H1 (cell line): ENCODE data around the gene ALG6. TPM values are rescaled to one million over a fixed set of nuclear protein-coding genes. Genes with fewer than 3 reads are reported as not detected.

ENCODE experiments used
- CTCF ChIA-PET: fragments of 300-600 bp; sonication (Branson Sonifier 250); formaldehyde crosslinking; loops from one replicate; lab custom pipeline; 2021; ENCODE audit not compliant: partially characterized antibody; lab: Charles Lee
- POLR2A ChIA-PET: fragments of 300-600 bp; sonication (Branson Sonifier 250); formaldehyde crosslinking; loops from one replicate; lab custom pipeline; 2021; ENCODE audit warnings: inconsistent platforms; ENCODE audit not compliant: partially characterized antibody; lab: Charles Lee
- DNase-seq, 2 experiments: peaks; one replicate each; pipeline versions ENCODE4 v3.0.0 to v3.0.0-alpha.2; 2010 to 2022; ENCODE audit warnings: low spot score in 2 of 2, low read depth in 1 of 2, mixed read lengths in 1 of 2
- FAIRE-seq: peaks from 2 replicates; lab custom pipeline; 2011; peaks lifted over from hg19 to GRCh38; lab: Jason Lieb, UNC
- H2AFZ ChIP-seq: 2 replicates; pipeline ENCODE4 v1.8.1; 2012; ENCODE audit warnings: low read length, inconsistent platforms
- H2AK5ac ChIP-seq: 2 replicates; pipeline ENCODE4 v1.6.1; 2013; ENCODE audit warnings: low read depth, low read length
- H2BK120ac ChIP-seq: replicated peaks from 2 replicates; pipeline ENCODE3; 2013; ENCODE audit warnings: low read depth, low read length, inconsistent platforms
- H2BK12ac ChIP-seq: 2 replicates; pipeline ENCODE4 v1.6.1; 2013; ENCODE audit warnings: low read depth, low read length
- H2BK15ac ChIP-seq: 2 replicates; pipeline ENCODE4 v1.6.1; 2013; ENCODE audit warnings: low read length
- H2BK20ac ChIP-seq: 2 replicates; pipeline ENCODE4 v1.6.1; 2013; ENCODE audit warnings: low read length
- H2BK5ac ChIP-seq: 2 replicates; pipeline ENCODE4 v1.6.1; 2013; ENCODE audit warnings: low read depth, low read length
- H3K14ac ChIP-seq: 2 replicates; pipeline ENCODE4 v1.6.1; 2013; ENCODE audit warnings: inconsistent platforms; ENCODE audit not compliant: insufficient read length
- H3K18ac ChIP-seq: 2 replicates; pipeline ENCODE4 v1.6.1; 2013; ENCODE audit warnings: low read length; ENCODE audit errors: extremely low read depth
- H3K23ac ChIP-seq: 2 replicates; pipeline ENCODE4 v1.6.1; 2013; ENCODE audit warnings: inconsistent platforms; ENCODE audit not compliant: insufficient read length
- H3K23me2 ChIP-seq: 2 replicates; pipeline ENCODE4 v1.6.1; 2013; ENCODE audit warnings: low read depth, low read length
- H3K27ac ChIP-seq: 2 replicates; pipeline ENCODE4 v1.6.1; 2011; ENCODE audit warnings: low read depth, low read length, inconsistent platforms
- H3K27me3 ChIP-seq, 4 experiments: replicated peaks in 1 of 4; 1 replicate in 1 of 4; 2 replicates in 3 of 4; pipeline versions ENCODE4 v1.6.1 to v1.8.1; 2011 to 2013; ENCODE audit warnings: low read length in 3 of 4, mild to moderate bottlenecking in 3 of 4, inconsistent platforms in 2 of 4, mixed read lengths in 2 of 4, moderate library complexity in 1 of 4; ENCODE audit not compliant: control insufficient read depth in 3 of 4, insufficient read depth in 3 of 4; ENCODE audit errors: extremely low read depth in 1 of 4
- H3K36me3 ChIP-seq, 4 experiments: 2 replicates each; pipeline versions ENCODE4 v1.6.1 to v1.8.1; 2011 to 2013; ENCODE audit warnings: mild to moderate bottlenecking in 4 of 4, low read length in 3 of 4, moderate library complexity in 2 of 4, control low read depth in 1 of 4, inconsistent platforms in 1 of 4; ENCODE audit not compliant: insufficient read depth in 4 of 4, control insufficient read depth in 2 of 4
- H3K4ac ChIP-seq: replicated peaks from 2 replicates; pipeline ENCODE3; 2013; ENCODE audit warnings: low read length, low read depth, mixed read lengths, inconsistent platforms; ENCODE audit not compliant: insufficient read length
- H3K4me1 ChIP-seq, 4 experiments: replicated peaks in 1 of 4; 1 replicate in 1 of 4; 2 replicates in 3 of 4; pipeline versions ENCODE4 v1.6.1 to v1.8.1; 2011 to 2013; ENCODE audit warnings: low read length in 3 of 4, inconsistent platforms in 2 of 4, mixed read lengths in 1 of 4; ENCODE audit not compliant: insufficient read depth in 4 of 4, control insufficient read depth in 3 of 4
- H3K4me2 ChIP-seq, 2 experiments: 2 replicates each; pipeline versions ENCODE4 v1.6.1 to v1.8.1; 2011 to 2013; ENCODE audit warnings: low read depth in 2 of 2, low read length in 2 of 2, control low read depth in 1 of 2, inconsistent platforms in 1 of 2, mild to moderate bottlenecking in 1 of 2; ENCODE audit not compliant: insufficient read depth in 1 of 2
- H3K4me3 ChIP-seq, 4 experiments: fragments of 200-600, 300-600 bp in 1 of 4; sonication (generic), shearing (Covaris generic), sonication (Bioruptor Twin) in 1 of 4; 2 replicates each; pipeline versions ENCODE4 v1.5.1 to v1.8.1; 2011 to 2016; ENCODE audit warnings: low read length in 4 of 4, low read depth in 3 of 4, control low read depth in 2 of 4, inconsistent platforms in 2 of 4, mild to moderate bottlenecking in 2 of 4, mixed read lengths in 1 of 4, moderate library complexity in 1 of 4; ENCODE audit not compliant: insufficient read depth in 2 of 4; ENCODE audit errors: extremely low read depth in 1 of 4
- H3K56ac ChIP-seq: replicated peaks from 2 replicates; pipeline ENCODE3; 2013; ENCODE audit warnings: low read depth, mild to moderate bottlenecking, mixed read lengths, low read length, inconsistent platforms; ENCODE audit not compliant: insufficient read length
- H3K79me1 ChIP-seq: 2 replicates; pipeline ENCODE4 v1.6.1; 2013; ENCODE audit warnings: low read depth, low read length, control low read depth
- H3K79me2 ChIP-seq, 2 experiments: 2 replicates each; pipeline versions ENCODE4 v1.6.1 to v1.8.1; 2012 to 2013; ENCODE audit warnings: low read length in 2 of 2, mild to moderate bottlenecking in 2 of 2, inconsistent platforms in 1 of 2; ENCODE audit not compliant: insufficient read depth in 2 of 2, control insufficient read depth in 1 of 2
- H3K9ac ChIP-seq, 4 experiments: replicated peaks in 1 of 4; 1 replicate in 1 of 4; 2 replicates in 3 of 4; pipeline versions ENCODE4 v1.6.1 to v1.8.1; 2011 to 2013; ENCODE audit warnings: low read depth in 3 of 4, low read length in 3 of 4, control low read depth in 2 of 4, mild to moderate bottlenecking in 2 of 4, moderate library complexity in 2 of 4, inconsistent platforms in 1 of 4; ENCODE audit errors: extremely low read depth in 1 of 4
- H3K9me3 ChIP-seq, 2 experiments: 2 replicates each; pipeline versions ENCODE4 v1.6.1 to v1.8.1; 2012 to 2013; ENCODE audit warnings: mild to moderate bottlenecking in 2 of 2, moderate library complexity in 2 of 2, control low read depth in 1 of 2, inconsistent platforms in 1 of 2, low read depth in 1 of 2, low read length in 1 of 2, mixed read lengths in 1 of 2; ENCODE audit not compliant: insufficient read depth in 2 of 2
- H4K20me1 ChIP-seq, 2 experiments: replicated peaks in 1 of 2; 2 replicates each; pipeline versions ENCODE3 to v1.8.1; 2011 to 2013; ENCODE audit warnings: inconsistent platforms in 2 of 2, low read length in 2 of 2, mild to moderate bottlenecking in 1 of 2; ENCODE audit not compliant: insufficient read depth in 2 of 2, control insufficient read depth in 1 of 2
- H4K5ac ChIP-seq: 2 replicates; pipeline ENCODE4 v1.6.1; 2013; ENCODE audit warnings: low read length, low read depth, mixed read lengths, inconsistent platforms; ENCODE audit not compliant: insufficient read length
- H4K8ac ChIP-seq: 2 replicates; pipeline ENCODE4 v1.8.0; 2013; ENCODE audit warnings: mild to moderate bottlenecking, moderate library complexity, low read length, inconsistent platforms; ENCODE audit not compliant: insufficient read depth; ENCODE audit errors: extremely low read depth
- H4K91ac ChIP-seq: replicated peaks from 2 replicates; pipeline ENCODE3; 2013; ENCODE audit warnings: low read length, mixed read lengths, inconsistent platforms; ENCODE audit not compliant: insufficient read length
- SIX5 ChIP-seq: IDR thresholded peaks from 2 replicates; pipeline ENCODE4 v1.6.1; 2011; ENCODE audit warnings: mild to moderate bottlenecking, low read depth, low read length
- WGBS, 2 experiments: shearing (Covaris generic) in 1 of 2; methylation state at CpG; one replicate each; pipeline versions ENCODE4 v1.1.6 to v1.1.7; 2013 to 2015; ENCODE audit warnings: low lambda C conversion rate in 2 of 2, mixed read lengths in 2 of 2, inconsistent platforms in 1 of 2, low coverage in 1 of 2, missing lambda C conversion rate in 1 of 2; ENCODE audit not compliant: insufficient replicate concordance in 2 of 2, insufficient coverage in 1 of 2, insufficient read length in 1 of 2; ENCODE audit errors: extremely low coverage in 1 of 2, missing lambda C conversion rate in 1 of 2; 5-methylcytosine and 5-hydroxymethylcytosine counted together
- polyA plus RNA-seq, 7 experiments: library from polyadenylated mRNA; depleted of rRNA in 3 of 7; stranded (reverse) in 5 of 7; unstranded in 2 of 7; fragments of >200 nt in 5 of 7; fragments of 200-250 nt in 2 of 7; gene quantifications; 1 replicate in 5 of 7; 2 replicates in 1 of 7; 4 replicates in 1 of 7; pipeline versions ENCODE4 v1.2.1 to v1.2.3, GENCODE V29; 2011 to 2013; ENCODE audit warnings: missing spikeins in 2 of 7, mixed read lengths in 2 of 7
- total RNA-seq: library from RNA; stranded (reverse); fragmentation: NEBNext Ultra II Directional; extraction: Animal tissue kit (Norgen Biotek cat#: 25700); gene quantifications from 2 replicates; pipeline ENCODE4 v1.2.1, GENCODE V29; 2021

Gene ALG6
- total and polyA plus RNA-seq, 2 of the 8 experiments (the other 6 are each of a cell fraction or from before 2014, with no cell fraction given), result 17.8 to 26.8 TPM

- WGBS, 2 experiments, result 67% methylated on average over 2 of the region's 2 CpGs; no CpG with 5 or more reads in 1 of the 2 experiments
- Histone ChIP-seq H3K9ac (no peak overlapping the region), H2BK120ac (no peak overlapping the region), H2BK15ac (no peak overlapping the region), H3K79me1 (no peaks in the 10 kb centered on the region), H4K20me1 (no peaks in the 10 kb centered on the region), H2BK12ac (no peak overlapping the region), H3K36me3 (no peaks in the 10 kb centered on the region), H2BK20ac (no peak overlapping the region), H3K23me2 (no peaks in the 10 kb centered on the region; the same call in 1 of the 2 replicates), H3K27me3 (no peaks in the 10 kb centered on the region), H3K4me1 (no peaks in the 10 kb centered on the region), H4K5ac (no peak overlapping the region), H2AK5ac (no peak overlapping the region), H4K8ac (no peak overlapping the region), H3K4me3 (no peak overlapping the region), H4K91ac (no peak overlapping the region), H3K14ac (no peak overlapping the region), H3K23ac (no peak overlapping the region), H3K56ac (no peak overlapping the region), H3K79me2 (no peaks in the 10 kb centered on the region), H3K27ac (no peak overlapping the region), H3K9me3 (no peaks in the 10 kb centered on the region), H3K18ac (no peak overlapping the region), H2AFZ (no peak overlapping the region), H2BK5ac (no peak overlapping the region), H3K4me2 (no peak overlapping the region), H3K4ac (no peak overlapping the region)
- FAIRE-seq (no peak), DNase-seq (no peak)
- ChIA-PET POLR2A (no interaction called here), CTCF (interaction anchor here (0.7 kb wide), 1 partner anchor 15 kb away, joined by 3 read pairs; the partner anchor contains the start of gene ALG6)
- TF ChIP-seq SIX5, result no peak
Measured at GRCh38 chr1:63352736-63353135, 14.7 kb upstream of the ALG6 start.
